ENCODE measurements around the gene TYRO3.
"Not testable (repeated sequence)": the region's sequence is repeated elsewhere in the genome, so short reads cannot be mapped to it uniquely, and the experiment has no call there.

DNA sequence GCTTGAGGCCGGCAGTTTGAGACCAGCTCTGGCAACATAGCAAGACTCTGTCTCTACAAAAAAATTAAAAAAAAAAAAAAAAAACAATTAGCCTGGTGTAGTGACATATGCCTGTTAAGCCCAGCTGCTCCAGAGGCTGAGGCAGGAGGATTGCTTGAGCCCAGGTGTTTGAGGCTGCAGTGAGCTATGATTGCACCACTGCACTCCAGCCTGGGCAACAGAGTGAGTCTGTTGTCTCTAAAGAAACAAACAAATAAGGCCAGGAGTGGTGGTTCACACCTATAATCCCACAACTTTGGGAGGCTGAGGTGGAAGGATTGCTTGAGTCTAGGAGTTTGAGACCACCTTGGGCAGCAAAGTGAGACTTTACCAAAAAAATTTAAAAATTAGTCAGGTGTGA is 10.2 kb downstream of the TYRO3 start:
- TF ChIP-seq, protein P1, sequence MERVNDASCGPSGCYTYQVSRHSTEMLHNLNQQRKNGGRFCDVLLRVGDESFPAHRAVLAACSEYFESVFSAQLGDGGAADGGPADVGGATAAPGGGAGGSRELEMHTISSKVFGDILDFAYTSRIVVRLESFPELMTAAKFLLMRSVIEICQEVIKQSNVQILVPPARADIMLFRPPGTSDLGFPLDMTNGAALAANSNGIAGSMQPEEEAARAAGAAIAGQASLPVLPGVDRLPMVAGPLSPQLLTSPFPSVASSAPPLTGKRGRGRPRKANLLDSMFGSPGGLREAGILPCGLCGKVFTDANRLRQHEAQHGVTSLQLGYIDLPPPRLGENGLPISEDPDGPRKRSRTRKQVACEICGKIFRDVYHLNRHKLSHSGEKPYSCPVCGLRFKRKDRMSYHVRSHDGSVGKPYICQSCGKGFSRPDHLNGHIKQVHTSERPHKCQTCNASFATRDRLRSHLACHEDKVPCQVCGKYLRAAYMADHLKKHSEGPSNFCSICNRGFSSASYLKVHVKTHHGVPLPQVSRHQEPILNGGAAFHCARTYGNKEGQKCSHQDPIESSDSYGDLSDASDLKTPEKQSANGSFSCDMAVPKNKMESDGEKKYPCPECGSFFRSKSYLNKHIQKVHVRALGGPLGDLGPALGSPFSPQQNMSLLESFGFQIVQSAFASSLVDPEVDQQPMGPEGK (CRISPR knock-in tag; IDR thresholded peaks at IDR 0.05; ENCODE audit: borderline replicate concordance), result not testable (repeated sequence)
- TF ChIP-seq ZFP30 (CRISPR knock-in tag; IDR thresholded peaks at IDR 0.05); ZFP3 (CRISPR knock-in tag; IDR thresholded peaks at IDR 0.05); CSDC2 (CRISPR knock-in tag; IDR thresholded peaks at IDR 0.05); ARNTL (CRISPR knock-in tag; IDR thresholded peaks at IDR 0.05; ENCODE audit: borderline replicate concordance, low read depth); ZC3H10 (CRISPR knock-in tag; IDR thresholded peaks at IDR 0.05); ZNF8 (CRISPR knock-in tag; IDR thresholded peaks at IDR 0.05); ZNF565 (CRISPR knock-in tag; conservative IDR thresholded peaks at IDR 0.05; ENCODE audit: low read depth); TOX (CRISPR knock-in tag; IDR thresholded peaks at IDR 0.05; ENCODE audit: borderline replicate concordance); OSR1 (CRISPR knock-in tag; IDR thresholded peaks at IDR 0.05); RARB (CRISPR knock-in tag; IDR thresholded peaks at IDR 0.05): not testable (repeated sequence)
- TF ChIP-seq, protein P2, sequence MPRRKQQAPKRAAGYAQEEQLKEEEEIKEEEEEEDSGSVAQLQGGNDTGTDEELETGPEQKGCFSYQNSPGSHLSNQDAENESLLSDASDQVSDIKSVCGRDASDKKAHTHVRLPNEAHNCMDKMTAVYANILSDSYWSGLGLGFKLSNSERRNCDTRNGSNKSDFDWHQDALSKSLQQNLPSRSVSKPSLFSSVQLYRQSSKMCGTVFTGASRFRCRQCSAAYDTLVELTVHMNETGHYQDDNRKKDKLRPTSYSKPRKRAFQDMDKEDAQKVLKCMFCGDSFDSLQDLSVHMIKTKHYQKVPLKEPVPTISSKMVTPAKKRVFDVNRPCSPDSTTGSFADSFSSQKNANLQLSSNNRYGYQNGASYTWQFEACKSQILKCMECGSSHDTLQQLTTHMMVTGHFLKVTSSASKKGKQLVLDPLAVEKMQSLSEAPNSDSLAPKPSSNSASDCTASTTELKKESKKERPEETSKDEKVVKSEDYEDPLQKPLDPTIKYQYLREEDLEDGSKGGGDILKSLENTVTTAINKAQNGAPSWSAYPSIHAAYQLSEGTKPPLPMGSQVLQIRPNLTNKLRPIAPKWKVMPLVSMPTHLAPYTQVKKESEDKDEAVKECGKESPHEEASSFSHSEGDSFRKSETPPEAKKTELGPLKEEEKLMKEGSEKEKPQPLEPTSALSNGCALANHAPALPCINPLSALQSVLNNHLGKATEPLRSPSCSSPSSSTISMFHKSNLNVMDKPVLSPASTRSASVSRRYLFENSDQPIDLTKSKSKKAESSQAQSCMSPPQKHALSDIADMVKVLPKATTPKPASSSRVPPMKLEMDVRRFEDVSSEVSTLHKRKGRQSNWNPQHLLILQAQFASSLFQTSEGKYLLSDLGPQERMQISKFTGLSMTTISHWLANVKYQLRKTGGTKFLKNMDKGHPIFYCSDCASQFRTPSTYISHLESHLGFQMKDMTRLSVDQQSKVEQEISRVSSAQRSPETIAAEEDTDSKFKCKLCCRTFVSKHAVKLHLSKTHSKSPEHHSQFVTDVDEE (CRISPR knock-in tag; IDR thresholded peaks at IDR 0.05), result not testable (repeated sequence)
- TF ChIP-seq, protein P3, sequence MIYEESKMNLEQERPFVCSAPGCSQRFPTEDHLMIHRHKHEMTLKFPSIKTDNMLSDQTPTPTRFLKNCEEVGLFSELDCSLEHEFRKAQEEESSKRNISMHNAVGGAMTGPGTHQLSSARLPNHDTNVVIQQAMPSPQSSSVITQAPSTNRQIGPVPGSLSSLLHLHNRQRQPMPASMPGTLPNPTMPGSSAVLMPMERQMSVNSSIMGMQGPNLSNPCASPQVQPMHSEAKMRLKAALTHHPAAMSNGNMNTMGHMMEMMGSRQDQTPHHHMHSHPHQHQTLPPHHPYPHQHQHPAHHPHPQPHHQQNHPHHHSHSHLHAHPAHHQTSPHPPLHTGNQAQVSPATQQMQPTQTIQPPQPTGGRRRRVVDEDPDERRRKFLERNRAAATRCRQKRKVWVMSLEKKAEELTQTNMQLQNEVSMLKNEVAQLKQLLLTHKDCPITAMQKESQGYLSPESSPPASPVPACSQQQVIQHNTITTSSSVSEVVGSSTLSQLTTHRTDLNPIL (CRISPR knock-in tag; IDR thresholded peaks at IDR 0.05; ENCODE audit: low read depth), result not testable (repeated sequence)
- TF ChIP-seq, protein P4, sequence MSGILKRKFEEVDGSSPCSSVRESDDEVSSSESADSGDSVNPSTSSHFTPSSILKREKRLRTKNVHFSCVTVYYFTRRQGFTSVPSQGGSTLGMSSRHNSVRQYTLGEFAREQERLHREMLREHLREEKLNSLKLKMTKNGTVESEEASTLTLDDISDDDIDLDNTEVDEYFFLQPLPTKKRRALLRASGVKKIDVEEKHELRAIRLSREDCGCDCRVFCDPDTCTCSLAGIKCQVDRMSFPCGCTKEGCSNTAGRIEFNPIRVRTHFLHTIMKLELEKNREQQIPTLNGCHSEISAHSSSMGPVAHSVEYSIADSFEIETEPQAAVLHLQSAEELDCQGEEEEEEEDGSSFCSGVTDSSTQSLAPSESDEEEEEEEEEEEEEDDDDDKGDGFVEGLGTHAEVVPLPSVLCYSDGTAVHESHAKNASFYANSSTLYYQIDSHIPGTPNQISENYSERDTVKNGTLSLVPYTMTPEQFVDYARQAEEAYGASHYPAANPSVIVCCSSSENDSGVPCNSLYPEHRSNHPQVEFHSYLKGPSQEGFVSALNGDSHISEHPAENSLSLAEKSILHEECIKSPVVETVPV (CRISPR knock-in tag; IDR thresholded peaks at IDR 0.05), result not testable (repeated sequence)

All from SK-N-SH treated with all-trans-retinoic acid at 6 μM for 48 hours (cell line).